ENCODE measurements around the gene ARID3A.

- TF ChIP-seq, protein P1, sequence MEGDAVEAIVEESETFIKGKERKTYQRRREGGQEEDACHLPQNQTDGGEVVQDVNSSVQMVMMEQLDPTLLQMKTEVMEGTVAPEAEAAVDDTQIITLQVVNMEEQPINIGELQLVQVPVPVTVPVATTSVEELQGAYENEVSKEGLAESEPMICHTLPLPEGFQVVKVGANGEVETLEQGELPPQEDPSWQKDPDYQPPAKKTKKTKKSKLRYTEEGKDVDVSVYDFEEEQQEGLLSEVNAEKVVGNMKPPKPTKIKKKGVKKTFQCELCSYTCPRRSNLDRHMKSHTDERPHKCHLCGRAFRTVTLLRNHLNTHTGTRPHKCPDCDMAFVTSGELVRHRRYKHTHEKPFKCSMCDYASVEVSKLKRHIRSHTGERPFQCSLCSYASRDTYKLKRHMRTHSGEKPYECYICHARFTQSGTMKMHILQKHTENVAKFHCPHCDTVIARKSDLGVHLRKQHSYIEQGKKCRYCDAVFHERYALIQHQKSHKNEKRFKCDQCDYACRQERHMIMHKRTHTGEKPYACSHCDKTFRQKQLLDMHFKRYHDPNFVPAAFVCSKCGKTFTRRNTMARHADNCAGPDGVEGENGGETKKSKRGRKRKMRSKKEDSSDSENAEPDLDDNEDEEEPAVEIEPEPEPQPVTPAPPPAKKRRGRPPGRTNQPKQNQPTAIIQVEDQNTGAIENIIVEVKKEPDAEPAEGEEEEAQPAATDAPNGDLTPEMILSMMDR (IDR thresholded peaks at IDR 0.05; ENCODE audit: insufficient read depth, low read length, poor library complexity, severe bottlenecking): no peak
- no peak for TF ChIP-seq EZH2phosphoT487 (conservative IDR thresholded peaks at IDR 0.05; ENCODE audit: low read length)
These were observed 27.8 kb downstream of the ARID3A start for GRCh38 chr19:953445-954271.
